H1 (cell line): ENCODE measurements around the gene VEPH1. TPM values are rescaled to one million over a fixed set of nuclear protein-coding genes. Genes with fewer than 3 reads are reported as not detected.

ENCODE experiments used
- CTCF ChIA-PET: fragments of 300-600 bp; sonication (Branson Sonifier 250); formaldehyde crosslinking; loops from one replicate; lab custom pipeline; 2021; ENCODE audit not compliant: partially characterized antibody; lab: Charles Lee
- POLR2A ChIA-PET: fragments of 300-600 bp; sonication (Branson Sonifier 250); formaldehyde crosslinking; loops from one replicate; lab custom pipeline; 2021; ENCODE audit warnings: inconsistent platforms; ENCODE audit not compliant: partially characterized antibody; lab: Charles Lee
- DNase-seq, 2 experiments: peaks; one replicate each; pipeline versions ENCODE4 v3.0.0 to v3.0.0-alpha.2; 2010 to 2022; ENCODE audit warnings: low spot score in 2 of 2, low read depth in 1 of 2, mixed read lengths in 1 of 2
- FAIRE-seq: peaks from 2 replicates; lab custom pipeline; 2011; peaks lifted over from hg19 to GRCh38; lab: Jason Lieb, UNC
- H2AFZ ChIP-seq: 2 replicates; pipeline ENCODE4 v1.8.1; 2012; ENCODE audit warnings: low read length, inconsistent platforms
- H2AK5ac ChIP-seq: 2 replicates; pipeline ENCODE4 v1.6.1; 2013; ENCODE audit warnings: low read depth, low read length
- H2BK120ac ChIP-seq: replicated peaks from 2 replicates; pipeline ENCODE3; 2013; ENCODE audit warnings: low read depth, low read length, inconsistent platforms
- H2BK12ac ChIP-seq: 2 replicates; pipeline ENCODE4 v1.6.1; 2013; ENCODE audit warnings: low read depth, low read length
- H2BK15ac ChIP-seq: 2 replicates; pipeline ENCODE4 v1.6.1; 2013; ENCODE audit warnings: low read length
- H2BK20ac ChIP-seq: 2 replicates; pipeline ENCODE4 v1.6.1; 2013; ENCODE audit warnings: low read length
- H2BK5ac ChIP-seq: 2 replicates; pipeline ENCODE4 v1.6.1; 2013; ENCODE audit warnings: low read depth, low read length
- H3K14ac ChIP-seq: 2 replicates; pipeline ENCODE4 v1.6.1; 2013; ENCODE audit warnings: inconsistent platforms; ENCODE audit not compliant: insufficient read length
- H3K18ac ChIP-seq: 2 replicates; pipeline ENCODE4 v1.6.1; 2013; ENCODE audit warnings: low read length; ENCODE audit errors: extremely low read depth
- H3K23ac ChIP-seq: 2 replicates; pipeline ENCODE4 v1.6.1; 2013; ENCODE audit warnings: inconsistent platforms; ENCODE audit not compliant: insufficient read length
- H3K23me2 ChIP-seq: 2 replicates; pipeline ENCODE4 v1.6.1; 2013; ENCODE audit warnings: low read depth, low read length
- H3K27ac ChIP-seq: 2 replicates; pipeline ENCODE4 v1.6.1; 2011; ENCODE audit warnings: low read depth, low read length, inconsistent platforms
- H3K27me3 ChIP-seq, 4 experiments: replicated peaks in 1 of 4; 1 replicate in 1 of 4; 2 replicates in 3 of 4; pipeline versions ENCODE4 v1.6.1 to v1.8.1; 2011 to 2013; ENCODE audit warnings: low read length in 3 of 4, mild to moderate bottlenecking in 3 of 4, inconsistent platforms in 2 of 4, mixed read lengths in 2 of 4, moderate library complexity in 1 of 4; ENCODE audit not compliant: control insufficient read depth in 3 of 4, insufficient read depth in 3 of 4; ENCODE audit errors: extremely low read depth in 1 of 4
- H3K36me3 ChIP-seq, 4 experiments: 2 replicates each; pipeline versions ENCODE4 v1.6.1 to v1.8.1; 2011 to 2013; ENCODE audit warnings: mild to moderate bottlenecking in 4 of 4, low read length in 3 of 4, moderate library complexity in 2 of 4, control low read depth in 1 of 4, inconsistent platforms in 1 of 4; ENCODE audit not compliant: insufficient read depth in 4 of 4, control insufficient read depth in 2 of 4
- H3K4ac ChIP-seq: replicated peaks from 2 replicates; pipeline ENCODE3; 2013; ENCODE audit warnings: low read length, low read depth, mixed read lengths, inconsistent platforms; ENCODE audit not compliant: insufficient read length
- H3K4me1 ChIP-seq, 4 experiments: replicated peaks in 1 of 4; 1 replicate in 1 of 4; 2 replicates in 3 of 4; pipeline versions ENCODE4 v1.6.1 to v1.8.1; 2011 to 2013; ENCODE audit warnings: low read length in 3 of 4, inconsistent platforms in 2 of 4, mixed read lengths in 1 of 4; ENCODE audit not compliant: insufficient read depth in 4 of 4, control insufficient read depth in 3 of 4
- H3K4me2 ChIP-seq, 2 experiments: 2 replicates each; pipeline versions ENCODE4 v1.6.1 to v1.8.1; 2011 to 2013; ENCODE audit warnings: low read depth in 2 of 2, low read length in 2 of 2, control low read depth in 1 of 2, inconsistent platforms in 1 of 2, mild to moderate bottlenecking in 1 of 2; ENCODE audit not compliant: insufficient read depth in 1 of 2
- H3K4me3 ChIP-seq, 4 experiments: fragments of 200-600, 300-600 bp in 1 of 4; sonication (generic), shearing (Covaris generic), sonication (Bioruptor Twin) in 1 of 4; 2 replicates each; pipeline versions ENCODE4 v1.5.1 to v1.8.1; 2011 to 2016; ENCODE audit warnings: low read length in 4 of 4, low read depth in 3 of 4, control low read depth in 2 of 4, inconsistent platforms in 2 of 4, mild to moderate bottlenecking in 2 of 4, mixed read lengths in 1 of 4, moderate library complexity in 1 of 4; ENCODE audit not compliant: insufficient read depth in 2 of 4; ENCODE audit errors: extremely low read depth in 1 of 4
- H3K56ac ChIP-seq: replicated peaks from 2 replicates; pipeline ENCODE3; 2013; ENCODE audit warnings: low read depth, mild to moderate bottlenecking, mixed read lengths, low read length, inconsistent platforms; ENCODE audit not compliant: insufficient read length
- H3K79me1 ChIP-seq: 2 replicates; pipeline ENCODE4 v1.6.1; 2013; ENCODE audit warnings: low read depth, low read length, control low read depth
- H3K79me2 ChIP-seq, 2 experiments: 2 replicates each; pipeline versions ENCODE4 v1.6.1 to v1.8.1; 2012 to 2013; ENCODE audit warnings: low read length in 2 of 2, mild to moderate bottlenecking in 2 of 2, inconsistent platforms in 1 of 2; ENCODE audit not compliant: insufficient read depth in 2 of 2, control insufficient read depth in 1 of 2
- H3K9ac ChIP-seq, 4 experiments: replicated peaks in 1 of 4; 1 replicate in 1 of 4; 2 replicates in 3 of 4; pipeline versions ENCODE4 v1.6.1 to v1.8.1; 2011 to 2013; ENCODE audit warnings: low read depth in 3 of 4, low read length in 3 of 4, control low read depth in 2 of 4, mild to moderate bottlenecking in 2 of 4, moderate library complexity in 2 of 4, inconsistent platforms in 1 of 4; ENCODE audit errors: extremely low read depth in 1 of 4
- H3K9me3 ChIP-seq, 2 experiments: 2 replicates each; pipeline versions ENCODE4 v1.6.1 to v1.8.1; 2012 to 2013; ENCODE audit warnings: mild to moderate bottlenecking in 2 of 2, moderate library complexity in 2 of 2, control low read depth in 1 of 2, inconsistent platforms in 1 of 2, low read depth in 1 of 2, low read length in 1 of 2, mixed read lengths in 1 of 2; ENCODE audit not compliant: insufficient read depth in 2 of 2
- H4K20me1 ChIP-seq, 2 experiments: replicated peaks in 1 of 2; 2 replicates each; pipeline versions ENCODE3 to v1.8.1; 2011 to 2013; ENCODE audit warnings: inconsistent platforms in 2 of 2, low read length in 2 of 2, mild to moderate bottlenecking in 1 of 2; ENCODE audit not compliant: insufficient read depth in 2 of 2, control insufficient read depth in 1 of 2
- H4K5ac ChIP-seq: 2 replicates; pipeline ENCODE4 v1.6.1; 2013; ENCODE audit warnings: low read length, low read depth, mixed read lengths, inconsistent platforms; ENCODE audit not compliant: insufficient read length
- H4K8ac ChIP-seq: 2 replicates; pipeline ENCODE4 v1.8.0; 2013; ENCODE audit warnings: mild to moderate bottlenecking, moderate library complexity, low read length, inconsistent platforms; ENCODE audit not compliant: insufficient read depth; ENCODE audit errors: extremely low read depth
- H4K91ac ChIP-seq: replicated peaks from 2 replicates; pipeline ENCODE3; 2013; ENCODE audit warnings: low read length, mixed read lengths, inconsistent platforms; ENCODE audit not compliant: insufficient read length
- CHD2 ChIP-seq: IDR thresholded peaks from 2 replicates; pipeline ENCODE4 v1.6.1; 2012; ENCODE audit warnings: low read length, improper control_type of control experiment
- CTBP2 ChIP-seq: IDR thresholded peaks from 2 replicates; pipeline ENCODE4 v1.7.0; 2011; ENCODE audit warnings: borderline replicate concordance, mild to moderate bottlenecking, moderate library complexity, mixed read lengths, low read length; ENCODE audit not compliant: insufficient read depth, insufficient read length
- CTCF ChIP-seq, 3 experiments: IDR thresholded peaks; 1 replicate in 2 of 3; 2 replicates in 1 of 3; pipeline versions ENCODE4 v1.5.1 to v1.6.1; 2011; ENCODE audit warnings: low read length in 3 of 3, mild to moderate bottlenecking in 3 of 3, inconsistent platforms in 2 of 3, low read depth in 1 of 3, moderate library complexity in 1 of 3; ENCODE audit not compliant: insufficient read depth in 1 of 3; ENCODE audit errors: control extremely low read depth in 1 of 3
- NANOG ChIP-seq: IDR thresholded peaks from 2 replicates; pipeline ENCODE4 v1.6.1; 2011; ENCODE audit warnings: low read length, low read depth, mild to moderate bottlenecking, inconsistent platforms; ENCODE audit not compliant: insufficient read depth, poor library complexity, severe bottlenecking
- RNF2 ChIP-seq: fragments of 200-900, 300-1000 bp; sonication (generic); IDR thresholded peaks from 2 replicates; pipeline ENCODE4 v1.7.1; 2016; ENCODE audit warnings: borderline replicate concordance, low read depth, mild to moderate bottlenecking, antibody characterized with exemption, low read length; ENCODE audit not compliant: poor library complexity, severe bottlenecking; ENCODE audit errors: missing control alignments
- SIN3A ChIP-seq, 2 experiments: IDR thresholded peaks in 1 of 2; conservative IDR thresholded peaks in 1 of 2; 2 replicates each; pipeline ENCODE4 v1.6.1; 2011 to 2012; ENCODE audit warnings: low read length in 2 of 2, improper control_type of control experiment in 1 of 2, low read depth in 1 of 2, mild to moderate bottlenecking in 1 of 2
- TAF1 ChIP-seq: IDR thresholded peaks from 2 replicates; pipeline ENCODE4 v1.6.1; 2011; ENCODE audit warnings: mild to moderate bottlenecking, low read depth, low read length
- ZNF274 ChIP-seq: IDR thresholded peaks from 2 replicates; pipeline ENCODE4 v1.7.0; 2012; ENCODE audit warnings: low read length, borderline replicate concordance; ENCODE audit errors: extremely low read depth
- WGBS, 2 experiments: shearing (Covaris generic) in 1 of 2; methylation state at CpG; one replicate each; pipeline versions ENCODE4 v1.1.6 to v1.1.7; 2013 to 2015; ENCODE audit warnings: low lambda C conversion rate in 2 of 2, mixed read lengths in 2 of 2, inconsistent platforms in 1 of 2, low coverage in 1 of 2, missing lambda C conversion rate in 1 of 2; ENCODE audit not compliant: insufficient replicate concordance in 2 of 2, insufficient coverage in 1 of 2, insufficient read length in 1 of 2; ENCODE audit errors: extremely low coverage in 1 of 2, missing lambda C conversion rate in 1 of 2; 5-methylcytosine and 5-hydroxymethylcytosine counted together
- polyA plus RNA-seq, 7 experiments: library from polyadenylated mRNA; depleted of rRNA in 3 of 7; stranded (reverse) in 5 of 7; unstranded in 2 of 7; fragments of >200 nt in 5 of 7; fragments of 200-250 nt in 2 of 7; gene quantifications; 1 replicate in 5 of 7; 2 replicates in 1 of 7; 4 replicates in 1 of 7; pipeline versions ENCODE4 v1.2.1 to v1.2.3, GENCODE V29; 2011 to 2013; ENCODE audit warnings: missing spikeins in 2 of 7, mixed read lengths in 2 of 7
- total RNA-seq: library from RNA; stranded (reverse); fragmentation: NEBNext Ultra II Directional; extraction: Animal tissue kit (Norgen Biotek cat#: 25700); gene quantifications from 2 replicates; pipeline ENCODE4 v1.2.1, GENCODE V29; 2021

Gene VEPH1
- total and polyA plus RNA-seq, 2 of the 8 experiments (the other 6 are each of a cell fraction or from before 2014, with no cell fraction given) = 12.0 to 18.3 TPM

DNA sequence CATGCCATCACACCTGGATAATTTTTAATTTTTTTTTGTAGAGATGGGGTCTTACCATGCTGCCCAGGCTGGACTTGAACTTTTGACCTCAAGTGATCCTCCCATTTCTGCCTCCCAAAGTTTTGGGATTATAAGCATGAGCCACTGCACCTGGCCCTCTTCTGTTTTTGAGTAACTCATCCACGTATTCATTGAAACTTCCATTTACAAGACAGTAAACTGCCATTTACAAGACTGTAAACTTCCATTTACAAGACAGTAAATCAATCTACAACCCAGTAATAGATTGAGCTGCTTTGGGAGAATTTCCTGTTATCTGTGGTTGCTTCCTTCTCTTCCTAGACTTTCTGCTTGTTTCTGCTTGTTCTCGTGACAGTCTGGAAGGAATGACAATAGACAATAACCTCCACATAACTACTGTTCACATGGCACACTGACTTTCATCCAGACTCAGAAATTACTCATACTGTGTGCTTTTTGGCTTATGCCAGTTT, 228.5 kb downstream of the VEPH1 start:
- Histone ChIP-seq H2BK15ac (no peak overlapping the region), H3K79me2 (no peaks in the 10 kb centered on the region), H3K79me1 (no peaks in the 10 kb centered on the region), H2AK5ac (no peak overlapping the region), H3K9ac (no peak overlapping the region), H3K4me2 (peak overlapping the region; percentile 0 to 22; a peak in 1 of 4 replicates), H3K36me3 (no peaks in the 10 kb centered on the region), H3K4me3 (no peak overlapping the region), H3K23ac (no peak overlapping the region), H2BK120ac (peak overlapping the region; percentile 1), H4K91ac (peak overlapping the region; percentile 4), H2BK20ac (no peak overlapping the region), H3K4me1 (peaks cover 0 to 5% (median 2%) of the 10 kb centered on the region in 4 experiments; a peak in 2 of 7 replicates), H3K27me3 (no peaks in the 10 kb centered on the region), H2BK5ac (peak overlapping the region; percentile 89; the same call in 1 of the 2 replicates), H3K14ac (no peak overlapping the region), H3K27ac (no peak overlapping the region; the same call in 1 of the 2 replicates), H3K23me2 (no peaks in the 10 kb centered on the region), H2BK12ac (0 out of 2 replicates have a peak overlapping the region, but pooled peaks have one; percentile 7), H4K20me1 (no peaks in the 10 kb centered on the region), H3K56ac (no peak overlapping the region), H4K5ac (no peak overlapping the region), H4K8ac (no peak overlapping the region), H2AFZ (no peak overlapping the region), H3K9me3 (no peaks in the 10 kb centered on the region), H3K18ac (no peak overlapping the region), H3K4ac (no peak overlapping the region)
- FAIRE-seq (peak; percentile 32), DNase-seq (peak in 1 of 2 experiments; percentile 3)
- ChIA-PET POLR2A (interaction anchor here (1.0 to 1.6 kb wide), 2 partner anchors 17 to 19 kb away, joined by 3 read pairs; no protein-coding TSS in a partner anchor), CTCF (interaction anchor here (0.7 to 1.8 kb wide), 5 partner anchors 9 to 73 kb away, joined by 3 to 6 read pairs (median 3); no protein-coding TSS in a partner anchor)
- WGBS, 2 experiments = 20% methylated on average over 2 of the region's 2 CpGs; no CpG with 5 or more reads in 1 of the 2 experiments
- no peak for TF ChIP-seq SIN3A (conservative IDR thresholded peaks at IDR 0.05 in 1 of 2, IDR thresholded peaks at IDR 0.05 in 1 of 2; ENCODE audit: low read depth in 1 of 2, low read length in 2 of 2)
- no peak for TF ChIP-seq RNF2
- no peak for TF ChIP-seq CHD2
- no peak for TF ChIP-seq ZNF274
- TF ChIP-seq TAF1 = no peak
- TF ChIP-seq CTBP2 = no peak
- no peak for TF ChIP-seq CTCF (IDR thresholded peaks at IDR 0.05; ENCODE audit: control extremely low read depth in 1 of 3, insufficient read depth in 1 of 3, low read depth in 1 of 3, low read length in 3 of 3)
- TF ChIP-seq NANOG = peak; percentile 66
